Body of pancreas (tissue), 4 donors: ENCODE measurements around the gene ARFIP2.

Experiments used
- CTCF ChIP-seq, 7 experiments: fragments of 450-650 bp in 4 of 7; fragments of 200-600 bp in 3 of 7; sonication (generic) in 3 of 7; IDR thresholded peaks; one replicate each; pipeline ENCODE4 v1.5.1; 2016 to 2019; ENCODE audit warnings: antibody characterized with exemption in 7 of 7
- POLR2A ChIP-seq, 3 donors: fragments of 450-650 bp; IDR thresholded peaks; one replicate each; pipeline ENCODE4 v1.6.1; 2016; ENCODE audit warnings: antibody characterized with exemption in 3 of 3, mild to moderate bottlenecking in 2 of 3

GRCh38 chr11:6481012-6481923 is at the start of gene ARFIP2, which contains the start of gene TIMM10B:
- TF ChIP-seq CTCF (IDR thresholded peaks at IDR 0.05) = peak in 2 of 7 experiments; percentile 2 to 10
- peak; percentile 84 to 94 (median 94) for TF ChIP-seq POLR2A (IDR thresholded peaks at IDR 0.05)
